ENCODE data around the gene ACADS. TPM values are rescaled to one million over a fixed set of nuclear protein-coding genes. Genes with fewer than 3 reads are reported as not detected.

Gene ACADS
- total and polyA plus RNA-seq, 8 donors = 15.2 to 59.2 (median 20.9) TPM

DNA sequence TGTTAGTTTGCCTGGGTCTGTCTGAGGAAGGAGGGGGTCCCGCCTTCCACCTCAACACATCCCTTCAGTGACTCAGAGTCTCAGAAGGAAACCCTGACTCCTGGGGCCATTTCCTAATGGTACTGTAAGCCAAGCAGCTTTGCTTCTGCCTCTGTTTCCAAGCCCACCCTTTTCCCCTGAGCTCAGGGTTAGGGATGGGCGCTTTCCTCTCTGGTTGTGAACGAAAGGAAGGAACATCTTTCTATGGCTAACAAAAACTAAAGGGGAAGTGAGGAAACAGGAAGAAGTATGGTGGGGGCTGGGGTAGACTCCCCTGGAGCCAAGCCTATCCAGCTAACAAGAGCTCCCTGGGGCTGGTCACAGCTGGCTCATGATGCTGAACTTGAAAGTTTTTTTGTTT lies 27.0 kb upstream of the ACADS start:
- no peak for DNase-seq
- Histone ChIP-seq H3K4me1 (no peaks in the 10 kb centered on the region), H3K27ac (no peak overlapping the region), H3K9me3 (no peaks in the 10 kb centered on the region), H3K36me3 (peaks cover 0 to 62% (median 48%) of the 10 kb centered on the region in 3 donors), H3K27me3 (no peaks in the 10 kb centered on the region), H3K4me3 (no peak overlapping the region)
- no peak for FAIRE-seq
- intact Hi-C loops (cut with DNase I) = no loop called here
- TF ChIP-seq, protein P1, sequence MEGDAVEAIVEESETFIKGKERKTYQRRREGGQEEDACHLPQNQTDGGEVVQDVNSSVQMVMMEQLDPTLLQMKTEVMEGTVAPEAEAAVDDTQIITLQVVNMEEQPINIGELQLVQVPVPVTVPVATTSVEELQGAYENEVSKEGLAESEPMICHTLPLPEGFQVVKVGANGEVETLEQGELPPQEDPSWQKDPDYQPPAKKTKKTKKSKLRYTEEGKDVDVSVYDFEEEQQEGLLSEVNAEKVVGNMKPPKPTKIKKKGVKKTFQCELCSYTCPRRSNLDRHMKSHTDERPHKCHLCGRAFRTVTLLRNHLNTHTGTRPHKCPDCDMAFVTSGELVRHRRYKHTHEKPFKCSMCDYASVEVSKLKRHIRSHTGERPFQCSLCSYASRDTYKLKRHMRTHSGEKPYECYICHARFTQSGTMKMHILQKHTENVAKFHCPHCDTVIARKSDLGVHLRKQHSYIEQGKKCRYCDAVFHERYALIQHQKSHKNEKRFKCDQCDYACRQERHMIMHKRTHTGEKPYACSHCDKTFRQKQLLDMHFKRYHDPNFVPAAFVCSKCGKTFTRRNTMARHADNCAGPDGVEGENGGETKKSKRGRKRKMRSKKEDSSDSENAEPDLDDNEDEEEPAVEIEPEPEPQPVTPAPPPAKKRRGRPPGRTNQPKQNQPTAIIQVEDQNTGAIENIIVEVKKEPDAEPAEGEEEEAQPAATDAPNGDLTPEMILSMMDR (IDR thresholded peaks at IDR 0.05) = no peak
- 86 to 89% methylated on average over 3 of the region's 3 CpGs for WGBS, 2 donors
- ATAC-seq = peak in 1 of 4 donors; percentile 37

- peaks cover 0 to 57% (median 48%) of the 10 kb centered on the region in 3 donors for H3K36me3 ChIP-seq
- DNase-seq (no peak), FAIRE-seq (no peak), ATAC-seq (no peak)
- WGBS, 2 donors = 86 to 89% methylated on average over 7 of the region's 7 CpGs
- H3K4me1 ChIP-seq = no peaks in the 10 kb centered on the region
- no peaks in the 10 kb centered on the region for H3K9me3 ChIP-seq
- no peak overlapping the region for H3K4me3 ChIP-seq
- H3K27ac ChIP-seq = no peak overlapping the region
- TF ChIP-seq, protein P1 (IDR thresholded peaks at IDR 0.05) = no peak
- intact Hi-C loops (cut with DNase I) = no loop called here
- no peaks in the 10 kb centered on the region for H3K27me3 ChIP-seq
Observed at GRCh38 chr12:120699553-120699952, 26.1 kb upstream of the ACADS start.

DNA sequence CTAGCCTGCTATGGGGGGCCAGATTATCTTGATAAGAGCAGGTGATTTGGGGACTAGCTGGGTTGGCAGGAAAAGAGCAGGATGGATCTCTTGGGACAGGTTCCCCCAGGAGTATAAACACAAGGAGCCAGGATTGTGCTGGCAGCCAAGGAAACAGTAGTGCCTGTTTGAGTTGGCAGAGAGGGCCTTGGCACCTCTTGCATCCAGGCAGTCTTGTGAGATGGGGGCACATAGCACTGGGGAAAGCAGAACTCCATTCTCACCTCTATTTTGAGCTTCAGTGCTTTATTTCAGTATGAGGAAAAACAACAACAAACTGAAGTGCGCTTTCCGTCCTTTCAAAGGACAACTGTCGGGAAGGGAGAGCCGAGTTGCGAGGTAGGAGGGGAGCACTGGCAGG lies 24.7 kb upstream of the ACADS start:
- FAIRE-seq (no peak), DNase-seq (no peak), ATAC-seq (peak in 2 of 4 donors; percentile 51 to 58)
- H3K4me3 ChIP-seq = no peak overlapping the region
- H3K36me3 ChIP-seq = peaks cover 0 to 43% (median 37%) of the 10 kb centered on the region in 3 donors
- H3K9me3 ChIP-seq = no peaks in the 10 kb centered on the region
- no peaks in the 10 kb centered on the region for H3K27me3 ChIP-seq
- intact Hi-C loops (cut with DNase I) = no loop called here
- no peak overlapping the region for H3K27ac ChIP-seq
- 90 to 92% methylated on average over 5 of the region's 5 CpGs for WGBS, 2 donors
- TF ChIP-seq, protein P1 (IDR thresholded peaks at IDR 0.05) = no peak
- no peaks in the 10 kb centered on the region for H3K4me1 ChIP-seq

DNA sequence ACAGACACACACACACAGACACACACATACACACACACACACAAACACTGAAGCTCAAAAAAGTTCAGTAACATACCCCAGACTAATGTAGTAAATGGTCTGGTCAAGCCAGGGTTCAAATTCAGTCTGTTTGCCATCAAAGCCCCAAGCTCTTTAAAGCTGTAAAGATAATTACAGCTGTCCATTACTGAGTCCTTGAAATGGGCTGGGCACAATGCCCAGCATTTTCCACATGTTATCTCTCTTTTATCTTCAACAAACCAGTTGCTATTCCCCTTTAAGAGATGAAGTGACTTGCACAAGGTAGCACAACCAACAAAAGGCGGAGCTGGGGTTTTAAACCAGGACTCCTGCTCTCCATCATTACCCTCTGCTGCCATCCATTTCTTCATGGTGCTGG lies 23.0 kb upstream of the ACADS start:
- no peak for DNase-seq
- Histone ChIP-seq H3K9me3 (no peaks in the 10 kb centered on the region), H3K4me3 (no peak overlapping the region), H3K36me3 (peaks cover 0 to 31% (median 23%) of the 10 kb centered on the region in 3 donors), H3K27ac (no peak overlapping the region), H3K27me3 (no peaks in the 10 kb centered on the region), H3K4me1 (no peaks in the 10 kb centered on the region)
- TF ChIP-seq, protein P1 (IDR thresholded peaks at IDR 0.05) = no peak
- intact Hi-C loops (cut with DNase I) = no loop called here
- no peak for FAIRE-seq
- ATAC-seq = peak; percentile 26 to 62 (median 48)
- WGBS, 2 donors = 39 to 60% methylated on average over 1 of the region's 1 CpG

DNA sequence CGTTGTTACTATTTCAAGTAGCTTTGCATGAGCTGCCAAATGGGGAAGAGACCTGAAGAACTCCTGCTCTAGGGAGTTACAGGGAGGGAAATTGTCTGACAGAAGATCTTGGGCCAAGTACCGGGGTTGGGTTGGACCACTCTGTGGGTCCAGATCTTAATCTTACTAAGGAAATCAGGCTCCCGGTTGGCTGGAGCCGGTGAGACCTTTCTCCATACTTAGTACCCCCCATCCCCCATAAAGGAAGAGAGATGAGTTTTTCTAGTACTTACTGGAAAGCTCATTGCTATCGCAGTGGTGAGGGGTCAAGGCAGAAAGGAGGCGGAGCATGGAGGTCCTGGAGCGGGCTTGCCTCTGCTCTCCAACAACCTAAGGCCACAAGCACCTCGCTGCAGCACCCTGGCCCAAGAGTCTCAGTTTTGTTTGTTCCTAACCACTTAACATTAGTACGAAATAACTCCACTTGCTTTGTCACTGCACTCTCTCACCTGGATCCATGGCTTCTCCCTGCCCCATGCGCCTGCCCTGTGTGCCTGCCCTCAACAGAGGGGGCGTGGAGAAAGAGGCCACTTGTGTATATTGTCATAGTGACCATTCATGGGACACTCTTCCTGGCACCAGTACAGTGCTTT lies 22.2 kb upstream of the ACADS start:
- Histone ChIP-seq H3K9me3 (no peaks in the 10 kb centered on the region), H3K27ac (no peak overlapping the region), H3K4me1 (no peaks in the 10 kb centered on the region), H3K4me3 (no peak overlapping the region), H3K36me3 (peaks cover 0 to 23% (median 15%) of the 10 kb centered on the region in 3 donors), H3K27me3 (no peaks in the 10 kb centered on the region)
- no peak for ATAC-seq
- 82 to 90% methylated on average over 11 of the region's 11 CpGs for WGBS, 2 donors
- no peak for DNase-seq
- TF ChIP-seq, protein P1 (IDR thresholded peaks at IDR 0.05) = no peak
- intact Hi-C loops (cut with DNase I) = no loop called here
- no peak for FAIRE-seq

Data from pancreas (tissue), 10 donors.